ENCODE results near the gene TOMM6.

The TOMM6 gene

DNA sequence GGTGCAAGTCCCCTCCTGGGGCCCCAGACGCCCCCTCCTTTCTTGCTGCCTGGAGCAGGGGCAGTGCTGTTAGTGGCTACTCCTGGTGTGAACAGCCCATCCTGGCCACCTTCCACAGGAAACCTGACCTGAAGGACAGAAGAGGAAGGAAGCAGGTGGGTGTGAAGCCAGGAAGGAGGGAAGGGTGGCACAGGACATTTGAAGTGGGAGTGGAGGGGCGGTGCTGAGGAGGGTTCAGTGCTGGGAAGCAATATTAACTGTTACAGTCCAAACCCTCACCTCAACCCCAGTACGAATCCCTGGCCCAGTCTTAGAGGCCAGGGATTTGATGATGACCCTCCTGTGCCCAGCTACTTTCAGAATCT lies 6.1 kb upstream of the TOMM6 start:
- no peaks in the 10 kb centered on the region for H3K79me2 ChIP-seq (ENCODE audit: insufficient read depth, low read depth)
- no peak overlapping the region for H3K9ac ChIP-seq
- no peak overlapping the region for H3K4me3 ChIP-seq (IDR thresholded peaks at IDR 0.05; ENCODE audit: insufficient read depth, low read depth, low read length)
- H3K4me1 ChIP-seq (ENCODE audit: low read depth, poor library complexity, severe bottlenecking) = peaks cover 16% of the 10 kb centered on the region
- TF ChIP-seq, protein P1, sequence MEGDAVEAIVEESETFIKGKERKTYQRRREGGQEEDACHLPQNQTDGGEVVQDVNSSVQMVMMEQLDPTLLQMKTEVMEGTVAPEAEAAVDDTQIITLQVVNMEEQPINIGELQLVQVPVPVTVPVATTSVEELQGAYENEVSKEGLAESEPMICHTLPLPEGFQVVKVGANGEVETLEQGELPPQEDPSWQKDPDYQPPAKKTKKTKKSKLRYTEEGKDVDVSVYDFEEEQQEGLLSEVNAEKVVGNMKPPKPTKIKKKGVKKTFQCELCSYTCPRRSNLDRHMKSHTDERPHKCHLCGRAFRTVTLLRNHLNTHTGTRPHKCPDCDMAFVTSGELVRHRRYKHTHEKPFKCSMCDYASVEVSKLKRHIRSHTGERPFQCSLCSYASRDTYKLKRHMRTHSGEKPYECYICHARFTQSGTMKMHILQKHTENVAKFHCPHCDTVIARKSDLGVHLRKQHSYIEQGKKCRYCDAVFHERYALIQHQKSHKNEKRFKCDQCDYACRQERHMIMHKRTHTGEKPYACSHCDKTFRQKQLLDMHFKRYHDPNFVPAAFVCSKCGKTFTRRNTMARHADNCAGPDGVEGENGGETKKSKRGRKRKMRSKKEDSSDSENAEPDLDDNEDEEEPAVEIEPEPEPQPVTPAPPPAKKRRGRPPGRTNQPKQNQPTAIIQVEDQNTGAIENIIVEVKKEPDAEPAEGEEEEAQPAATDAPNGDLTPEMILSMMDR (conservative IDR thresholded peaks at IDR 0.05; ENCODE audit: low read depth, low read length) = no peak
- peaks cover 33% of the 10 kb centered on the region for H3K27me3 ChIP-seq (ENCODE audit: insufficient read depth, low read depth)
- H2AFZ ChIP-seq (ENCODE audit: low read depth) = no peak overlapping the region
- H3K4me2 ChIP-seq = peak overlapping the region; percentile 31; the same call in 1 of the 2 replicates
- no peak overlapping the region for H3K27ac ChIP-seq
- H4K20me1 ChIP-seq (ENCODE audit: insufficient read depth) = no peaks in the 10 kb centered on the region
- H3K36me3 ChIP-seq (ENCODE audit: insufficient read depth) = no peaks in the 10 kb centered on the region

DNA sequence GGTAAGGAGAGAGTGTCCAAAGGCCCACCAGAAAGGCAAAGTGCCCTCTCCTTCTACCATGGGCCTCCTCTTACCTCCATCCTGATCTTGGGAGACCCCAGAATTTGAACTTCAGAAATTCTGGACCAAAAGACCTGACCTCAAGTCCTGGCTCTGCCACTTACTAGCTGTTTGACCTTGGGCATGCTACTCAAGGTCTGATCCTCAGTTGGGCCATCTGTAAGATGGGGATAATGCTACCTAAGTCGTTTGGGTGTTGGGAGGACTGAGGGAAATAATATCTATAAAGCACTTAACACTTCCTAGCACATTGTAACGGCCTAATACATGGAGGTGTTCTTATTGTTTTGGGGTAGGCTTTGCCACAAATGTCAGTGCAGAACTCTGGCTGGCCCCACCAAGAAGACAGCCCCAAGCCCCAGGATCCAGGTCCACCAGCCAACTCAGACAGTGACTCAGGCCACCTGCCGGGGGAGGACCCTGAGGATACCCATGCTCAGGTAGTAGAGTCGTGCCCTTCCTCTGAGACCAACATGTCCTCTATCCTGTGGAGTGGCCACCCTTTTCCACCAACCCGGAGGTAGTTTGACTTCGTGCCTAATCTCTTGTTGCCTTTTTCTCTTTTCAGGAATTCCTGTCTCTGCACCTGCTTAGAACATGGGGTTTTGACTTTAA lies 4.3 kb upstream of the TOMM6 start:
- no peaks in the 10 kb centered on the region for H3K36me3 ChIP-seq (ENCODE audit: insufficient read depth)
- H3K27ac ChIP-seq = no peak overlapping the region
- H3K79me2 ChIP-seq (ENCODE audit: insufficient read depth, low read depth) = peaks cover 7% of the 10 kb centered on the region; the same call in 1 of the 2 replicates
- peaks cover 33% of the 10 kb centered on the region for H3K27me3 ChIP-seq (ENCODE audit: insufficient read depth, low read depth)
- H3K4me3 ChIP-seq (IDR thresholded peaks at IDR 0.05; ENCODE audit: insufficient read depth, low read depth, low read length) = no peak overlapping the region
- no peaks in the 10 kb centered on the region for H4K20me1 ChIP-seq (ENCODE audit: insufficient read depth)
- no peak overlapping the region for H3K4me2 ChIP-seq
- H2AFZ ChIP-seq (ENCODE audit: low read depth) = no peak overlapping the region
- TF ChIP-seq, protein P1 (conservative IDR thresholded peaks at IDR 0.05; ENCODE audit: low read depth, low read length) = no peak
- peaks cover 16% of the 10 kb centered on the region for H3K4me1 ChIP-seq (ENCODE audit: low read depth, poor library complexity, severe bottlenecking)
- H3K9ac ChIP-seq = no peak overlapping the region

DNA sequence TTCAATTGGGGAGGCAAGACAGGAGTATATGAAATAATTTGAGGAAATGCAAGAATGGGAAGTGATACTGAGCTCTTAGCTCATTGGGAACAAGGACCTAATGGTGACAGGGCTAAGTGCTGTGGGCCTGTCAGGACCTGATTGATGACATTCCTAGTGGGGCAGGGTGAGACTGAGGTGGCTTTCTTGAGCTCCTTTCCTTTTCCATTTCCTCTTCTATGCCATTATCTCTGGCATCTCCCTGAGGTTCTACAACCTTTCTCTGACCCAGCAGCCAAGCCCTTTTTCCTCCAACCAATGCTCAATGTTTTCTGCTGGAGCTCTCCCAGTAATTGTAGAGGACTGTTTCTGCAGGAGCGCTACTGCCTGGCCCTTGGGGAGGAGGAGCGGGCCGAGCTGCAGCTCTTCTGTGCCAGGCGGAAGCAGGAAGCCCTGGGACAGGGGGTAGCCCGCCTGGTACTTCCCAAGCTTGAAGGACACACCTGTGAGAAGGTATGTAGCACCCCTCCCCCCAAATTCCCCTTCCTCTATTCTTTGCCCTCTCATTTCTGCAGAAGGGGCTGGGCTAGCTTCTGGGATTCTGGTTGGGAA lies 2.8 kb upstream of the TOMM6 start:
- TF ChIP-seq, protein P1 (conservative IDR thresholded peaks at IDR 0.05; ENCODE audit: low read depth, low read length) = no peak
- H3K27me3 ChIP-seq (ENCODE audit: insufficient read depth, low read depth) = peaks cover 33% of the 10 kb centered on the region
- H3K4me3 ChIP-seq (IDR thresholded peaks at IDR 0.05; ENCODE audit: insufficient read depth, low read depth, low read length) = no peak overlapping the region
- H3K4me2 ChIP-seq = no peak overlapping the region
- H3K9ac ChIP-seq = no peak overlapping the region
- H3K36me3 ChIP-seq (ENCODE audit: insufficient read depth) = no peaks in the 10 kb centered on the region
- no peak overlapping the region for H2AFZ ChIP-seq (ENCODE audit: low read depth)
- peaks cover 21% of the 10 kb centered on the region for H3K79me2 ChIP-seq (ENCODE audit: insufficient read depth, low read depth)
- H4K20me1 ChIP-seq (ENCODE audit: insufficient read depth) = no peaks in the 10 kb centered on the region
- H3K4me1 ChIP-seq (ENCODE audit: low read depth, poor library complexity, severe bottlenecking) = peaks cover 20% of the 10 kb centered on the region
- no peak overlapping the region for H3K27ac ChIP-seq

DNA sequence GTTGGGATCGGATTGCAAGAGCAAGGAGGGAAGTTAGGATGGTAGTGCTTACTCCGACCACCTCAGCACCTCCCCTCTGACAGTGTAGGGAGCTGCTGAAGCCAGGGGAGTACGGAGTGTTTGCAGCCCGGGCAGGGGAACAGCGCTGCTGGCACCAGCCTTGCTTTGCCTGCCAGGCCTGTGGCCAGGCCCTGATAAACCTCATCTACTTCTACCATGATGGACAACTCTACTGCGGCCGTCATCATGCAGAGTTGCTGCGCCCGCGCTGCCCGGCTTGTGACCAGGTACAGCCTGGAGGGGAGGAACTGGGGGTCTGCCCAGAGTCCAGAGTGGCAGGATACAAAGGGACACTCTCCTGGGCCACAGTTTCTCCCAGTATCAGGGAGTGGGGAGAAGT lies 2.2 kb upstream of the TOMM6 start:
- Histone ChIP-seq H3K36me3 (ENCODE audit: insufficient read depth) (no peaks in the 10 kb centered on the region), H3K4me1 (ENCODE audit: low read depth, poor library complexity, severe bottlenecking) (peaks cover 20% of the 10 kb centered on the region), H3K4me2 (no peak overlapping the region), H3K27ac (no peak overlapping the region), H3K4me3 (IDR thresholded peaks at IDR 0.05; ENCODE audit: insufficient read depth, low read depth, low read length) (no peak overlapping the region), H3K9ac (no peak overlapping the region), H2AFZ (ENCODE audit: low read depth) (no peak overlapping the region), H3K27me3 (ENCODE audit: insufficient read depth, low read depth) (peaks cover 33% of the 10 kb centered on the region), H3K79me2 (ENCODE audit: insufficient read depth, low read depth) (peaks cover 21% of the 10 kb centered on the region), H4K20me1 (ENCODE audit: insufficient read depth) (no peaks in the 10 kb centered on the region)
- TF ChIP-seq, protein P1 (conservative IDR thresholded peaks at IDR 0.05; ENCODE audit: low read depth, low read length) = no peak
